Fibroblast of lung (primary cell): ENCODE measurements around the gene KRTAP1-4.

Experiments used
- CTCF ChIP-seq, 2 donors: IDR thresholded peaks in 1 of 2; conservative IDR thresholded peaks in 1 of 2; 1 replicate in 1 of 2; 2 replicates in 1 of 2; pipeline ENCODE4 v1.5.1; 2011 to 2012; ENCODE audit warnings: low read length in 2 of 2, control low read depth in 1 of 2, inconsistent platforms in 1 of 2, low read depth in 1 of 2, mild to moderate bottlenecking in 1 of 2
- EZH2 ChIP-seq: IDR thresholded peaks from 2 replicates; pipeline ENCODE4 v1.5.1; 2012; ENCODE audit warnings: low read length, control low read depth, mild to moderate bottlenecking; ENCODE audit errors: missing control alignments

- TF ChIP-seq CTCF (conservative IDR thresholded peaks at IDR 0.05 in 1 of 2, IDR thresholded peaks at IDR 0.05 in 1 of 2; ENCODE audit: low read depth in 1 of 2, low read length in 2 of 2), result no peak
- TF ChIP-seq EZH2, result no peak
These were observed 49.4 kb downstream of the KRTAP1-4 start for GRCh38 chr17:40980596-40980995.
